ENCODE measurements around the gene TMEM238L. TPM values are rescaled to one million over a fixed set of nuclear protein-coding genes. Genes with fewer than 3 reads are reported as not detected.

The TMEM238L gene
- total and polyA plus RNA-seq, 2 experiments from 2014 or later, result not detected

- Histone ChIP-seq H3K9me2 (ENCODE audit: insufficient read depth) (no peaks in the 10 kb centered on the region), H3K79me2 (replicated peaks; ENCODE audit: insufficient read depth) (no peaks in the 10 kb centered on the region), H3F3A (replicated peaks; ENCODE audit: low read depth) (no peaks in the 10 kb centered on the region), H3K4me1 (ENCODE audit: insufficient read depth) (no peaks in the 10 kb centered on the region), H4K20me1 (replicated peaks; ENCODE audit: insufficient read depth) (no peaks in the 10 kb centered on the region), H2AFZ (no peak overlapping the region), H3K4me2 (no peak overlapping the region), H3K36me3 (ENCODE audit: insufficient read depth) (no peaks in the 10 kb centered on the region), H3K27me3 (ENCODE audit: insufficient read depth) (no peaks in the 10 kb centered on the region), H3K4me3 (no peak overlapping the region), H3K27ac (ENCODE audit: low read depth) (no peak overlapping the region)
- Mint-ChIP-seq H3K27ac (no peak overlapping the region), H3K9me3 (peaks cover 5% of the 10 kb centered on the region; the same call in 2 of the 3 replicates), H3K27me3 (ENCODE audit: insufficient read depth, low read depth, poor library complexity) (peaks cover 4% of the 10 kb centered on the region), H3K4me3 (no peak overlapping the region), H3K36me3 (ENCODE audit: low read depth) (peaks cover 2% of the 10 kb centered on the region; the same call in 2 of the 3 replicates), H3K4me1 (peaks cover 4% of the 10 kb centered on the region)
- no peak for ATAC-seq
- DNase-seq (ENCODE audit: low spot score), result no peak
- no peak for TF ChIP-seq EZH2 (IDR thresholded peaks at IDR 0.05; ENCODE audit: low read depth, unreplicated experiment)
- TF ChIP-seq REST (IDR thresholded peaks at IDR 0.05; ENCODE audit: unreplicated experiment), result no peak
- no peak for TF ChIP-seq JUNB (IDR thresholded peaks at IDR 0.05; ENCODE audit: unreplicated experiment)
- no peak for TF ChIP-seq CREB1 (CRISPR knock-in tag; IDR thresholded peaks at IDR 0.05; ENCODE audit: low read depth)
- TF ChIP-seq CTCF (conservative IDR thresholded peaks at IDR 0.05; ENCODE audit: low read depth in 2 of 2), result no peak
- no peak for TF ChIP-seq ZNF114 (CRISPR knock-in tag; IDR thresholded peaks at IDR 0.05)
- TF ChIP-seq NANOG (IDR thresholded peaks at IDR 0.05; ENCODE audit: borderline replicate concordance), result no peak
- no peak for TF ChIP-seq ETS1 (IDR thresholded peaks at IDR 0.05)
- TF ChIP-seq POLR2AphosphoS5 (IDR thresholded peaks at IDR 0.05; ENCODE audit: low read depth), result no peak
- TF ChIP-seq ZNF331 (CRISPR knock-in tag; IDR thresholded peaks at IDR 0.05; ENCODE audit: low read depth), result no peak
- TF ChIP-seq STAT1 (IDR thresholded peaks at IDR 0.05; ENCODE audit: unreplicated experiment), result no peak
- TF ChIP-seq EZH2phosphoT487 (IDR thresholded peaks at IDR 0.05; ENCODE audit: unreplicated experiment), result no peak
- no peak for TF ChIP-seq ZNF462 (CRISPR knock-in tag; IDR thresholded peaks at IDR 0.05)
Observed at GRCh38 chr17:10768750-10769251, 35.1 kb downstream of the TMEM238L start.

Data from GM23338 (cell line).